Measurements from ENCODE around the gene VPS13A. TPM values are rescaled to one million over a fixed set of nuclear protein-coding genes. Genes with fewer than 3 reads are reported as not detected.

The VPS13A gene
- total RNA-seq, 4 donors from 2014 or later: 16.4 to 51.0 (median 29.4) TPM

DNA sequence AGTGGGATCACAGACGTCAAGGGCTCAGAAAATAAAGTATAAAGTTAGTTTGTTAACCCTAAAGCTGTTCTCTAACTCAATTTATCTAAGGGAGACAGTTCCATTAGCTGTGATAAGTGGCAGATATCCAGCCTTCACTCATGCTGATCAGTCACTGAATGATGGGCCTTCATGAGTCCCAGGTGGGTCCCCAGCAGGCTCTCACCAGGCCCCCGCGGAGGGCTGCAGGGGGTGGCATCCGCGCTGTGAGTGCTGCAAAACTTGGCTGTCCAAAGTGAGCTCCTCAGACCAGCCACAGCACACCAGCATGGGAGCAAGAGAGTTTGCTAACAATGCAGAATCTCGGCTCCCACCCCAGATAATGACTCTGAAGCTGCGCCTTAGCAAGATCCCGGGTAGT, 283.6 kb downstream of the VPS13A start:
- in situ Hi-C loops (cut with MboI; ENCODE audit: low sequenced_read_pairs in 4 of 4): loop anchor here in 2 of 4 donors (25.0 kb wide), 2 partner anchors 276 to 576 kb away; partner anchors contain the start of gene GNAQ (in 1 of the 2)
- H3K4me3 ChIP-seq: no peak overlapping the region
- TF ChIP-seq, protein P1, sequence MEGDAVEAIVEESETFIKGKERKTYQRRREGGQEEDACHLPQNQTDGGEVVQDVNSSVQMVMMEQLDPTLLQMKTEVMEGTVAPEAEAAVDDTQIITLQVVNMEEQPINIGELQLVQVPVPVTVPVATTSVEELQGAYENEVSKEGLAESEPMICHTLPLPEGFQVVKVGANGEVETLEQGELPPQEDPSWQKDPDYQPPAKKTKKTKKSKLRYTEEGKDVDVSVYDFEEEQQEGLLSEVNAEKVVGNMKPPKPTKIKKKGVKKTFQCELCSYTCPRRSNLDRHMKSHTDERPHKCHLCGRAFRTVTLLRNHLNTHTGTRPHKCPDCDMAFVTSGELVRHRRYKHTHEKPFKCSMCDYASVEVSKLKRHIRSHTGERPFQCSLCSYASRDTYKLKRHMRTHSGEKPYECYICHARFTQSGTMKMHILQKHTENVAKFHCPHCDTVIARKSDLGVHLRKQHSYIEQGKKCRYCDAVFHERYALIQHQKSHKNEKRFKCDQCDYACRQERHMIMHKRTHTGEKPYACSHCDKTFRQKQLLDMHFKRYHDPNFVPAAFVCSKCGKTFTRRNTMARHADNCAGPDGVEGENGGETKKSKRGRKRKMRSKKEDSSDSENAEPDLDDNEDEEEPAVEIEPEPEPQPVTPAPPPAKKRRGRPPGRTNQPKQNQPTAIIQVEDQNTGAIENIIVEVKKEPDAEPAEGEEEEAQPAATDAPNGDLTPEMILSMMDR (IDR thresholded peaks at IDR 0.05 in 4 of 5, conservative IDR thresholded peaks at IDR 0.05 in 1 of 5): no peak
- TF ChIP-seq POLR2A (IDR thresholded peaks at IDR 0.05): no peak
- H3K27ac ChIP-seq: no peak overlapping the region
- intact Hi-C loops (cut with DNase I; ENCODE audit: low total_unique reads): no loop called here
- H3K4me1 ChIP-seq: no peaks in the 10 kb centered on the region
- no peak for DNase-seq
- ATAC-seq: no peak
- no peaks in the 10 kb centered on the region for H3K9me3 ChIP-seq
- no peaks in the 10 kb centered on the region for H3K27me3 ChIP-seq
- no peaks in the 10 kb centered on the region for H3K36me3 ChIP-seq

GRCh38 chr9:77462066-77462465, 284.7 kb downstream of the VPS13A start:
- in situ Hi-C loops (cut with MboI; ENCODE audit: low sequenced_read_pairs in 4 of 4) (loop anchor here in 2 of 4 donors (25.0 kb wide), 2 partner anchors 275 to 575 kb away; partner anchors contain the start of gene GNAQ (in 1 of the 2)), intact Hi-C loops (cut with DNase I; ENCODE audit: low total_unique reads) (no loop called here)
- no peak for TF ChIP-seq POLR2A (IDR thresholded peaks at IDR 0.05)
- TF ChIP-seq, protein P1 (IDR thresholded peaks at IDR 0.05 in 4 of 5, conservative IDR thresholded peaks at IDR 0.05 in 1 of 5): no peak
- no peaks in the 10 kb centered on the region for H3K9me3 ChIP-seq
- H3K27me3 ChIP-seq: no peaks in the 10 kb centered on the region
- no peaks in the 10 kb centered on the region for H3K4me1 ChIP-seq
- no peak overlapping the region for H3K27ac ChIP-seq
- no peak overlapping the region for H3K4me3 ChIP-seq
- DNase-seq (no peak), ATAC-seq (no peak)
- H3K36me3 ChIP-seq: no peaks in the 10 kb centered on the region

- Histone ChIP-seq H3K4me3 (no peak overlapping the region), H3K27ac (no peak overlapping the region), H3K27me3 (no peaks in the 10 kb centered on the region), H3K36me3 (no peaks in the 10 kb centered on the region), H3K4me1 (no peaks in the 10 kb centered on the region), H3K9me3 (no peaks in the 10 kb centered on the region)
- intact Hi-C loops (cut with DNase I; ENCODE audit: low total_unique reads): no loop called here
- ATAC-seq: no peak
- no peak for TF ChIP-seq POLR2A (IDR thresholded peaks at IDR 0.05)
- TF ChIP-seq, protein P1 (IDR thresholded peaks at IDR 0.05 in 4 of 5, conservative IDR thresholded peaks at IDR 0.05 in 1 of 5): no peak
- in situ Hi-C loops (cut with MboI; ENCODE audit: low sequenced_read_pairs in 4 of 4): loop anchor here in 2 of 4 donors (25.0 kb wide), 2 partner anchors 274 to 574 kb away; partner anchors contain the start of gene GNAQ (in 1 of the 2)
- DNase-seq: no peak
Measured at GRCh38 chr9:77463151-77463550, 285.8 kb downstream of the VPS13A start.

DNA sequence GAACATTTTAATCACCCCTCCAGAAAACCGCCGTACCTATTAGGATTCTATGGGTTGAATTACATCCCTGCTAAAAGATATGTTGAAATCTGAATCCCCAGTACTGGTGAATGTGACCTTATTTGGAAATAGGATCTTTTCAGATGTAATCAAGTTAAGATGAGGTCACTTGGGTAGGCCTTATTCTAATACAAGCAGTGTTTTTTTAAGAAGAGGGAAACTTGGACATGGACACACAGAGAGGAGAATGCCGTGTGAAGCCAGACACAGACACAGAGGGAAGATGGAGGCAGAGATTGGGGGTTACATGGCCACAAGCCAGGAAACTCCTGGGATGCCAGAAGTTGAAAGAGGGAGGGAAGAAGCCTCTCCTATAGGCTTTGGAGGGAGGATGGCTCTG, 287.3 kb downstream of the VPS13A start:
- Histone ChIP-seq H3K4me3 (no peak overlapping the region), H3K4me1 (no peaks in the 10 kb centered on the region), H3K36me3 (no peaks in the 10 kb centered on the region), H3K27me3 (no peaks in the 10 kb centered on the region), H3K9me3 (no peaks in the 10 kb centered on the region), H3K27ac (no peak overlapping the region)
- ATAC-seq (no peak), DNase-seq (no peak)
- in situ Hi-C loops (cut with MboI; ENCODE audit: low sequenced_read_pairs in 4 of 4): loop anchor here in 2 of 4 donors (25.0 kb wide), 2 partner anchors 273 to 573 kb away; partner anchors contain the start of gene GNAQ (in 1 of the 2)
- no peak for TF ChIP-seq POLR2A (IDR thresholded peaks at IDR 0.05)
- TF ChIP-seq, protein P1 (IDR thresholded peaks at IDR 0.05 in 4 of 5, conservative IDR thresholded peaks at IDR 0.05 in 1 of 5): no peak
- intact Hi-C loops (cut with DNase I; ENCODE audit: low total_unique reads): no loop called here
